IMR-90 (cell line): ENCODE results near the gene ALPI.

Source experiments
- CEBPB ChIP-seq: IDR thresholded peaks from 2 replicates; pipeline ENCODE4 v1.6.1; 2012; ENCODE audit warnings: low read depth, low read length, improper control_type of control experiment
- FOS ChIP-seq: fragments of 150-350 bp; IDR thresholded peaks from 2 replicates; pipeline ENCODE4 v1.6.1; 2016; ENCODE audit warnings: low read depth, low read length
- MAFK ChIP-seq: IDR thresholded peaks from 2 replicates; pipeline ENCODE4 v1.6.1; 2012; ENCODE audit warnings: low read depth, low read length, improper control_type of control experiment
- MAZ ChIP-seq: IDR thresholded peaks from 2 replicates; pipeline ENCODE4 v1.6.1; 2012; ENCODE audit warnings: low read depth, mild to moderate bottlenecking, low read length, improper control_type of control experiment, moderate library complexity, borderline replicate concordance
- POLR2A ChIP-seq: IDR thresholded peaks from 2 replicates; pipeline ENCODE4 v1.6.1; 2012; ENCODE audit warnings: mild to moderate bottlenecking, low read depth, low read length
- RAD21 ChIP-seq: IDR thresholded peaks from 2 replicates; pipeline ENCODE4 v1.6.1; 2012; ENCODE audit warnings: low read length, improper control_type of control experiment
- RFX5 ChIP-seq: IDR thresholded peaks from 2 replicates; pipeline ENCODE4 v1.8.0; 2012; ENCODE audit warnings: low read depth, mild to moderate bottlenecking, low read length, moderate library complexity
- TF ChIP-seq, protein P1 (sequence below): conservative IDR thresholded peaks from 2 replicates; pipeline ENCODE4 v1.5.1; 2012; ENCODE audit warnings: mild to moderate bottlenecking, low read depth, low read length, improper control_type of control experiment
- TF ChIP-seq, protein P2 (sequence below): fragments of 150-350 bp; IDR thresholded peaks from 2 replicates; pipeline ENCODE4 v1.6.1; 2016; ENCODE audit warnings: low read depth, mild to moderate bottlenecking, low read length, moderate library complexity, borderline replicate concordance
- TF ChIP-seq, protein P3 (sequence below): fragments of 150-350 bp; IDR thresholded peaks from 2 replicates; pipeline ENCODE4 v1.6.1; 2017; ENCODE audit warnings: mild to moderate bottlenecking, antibody characterized with exemption, low read length, low read depth

DNA sequence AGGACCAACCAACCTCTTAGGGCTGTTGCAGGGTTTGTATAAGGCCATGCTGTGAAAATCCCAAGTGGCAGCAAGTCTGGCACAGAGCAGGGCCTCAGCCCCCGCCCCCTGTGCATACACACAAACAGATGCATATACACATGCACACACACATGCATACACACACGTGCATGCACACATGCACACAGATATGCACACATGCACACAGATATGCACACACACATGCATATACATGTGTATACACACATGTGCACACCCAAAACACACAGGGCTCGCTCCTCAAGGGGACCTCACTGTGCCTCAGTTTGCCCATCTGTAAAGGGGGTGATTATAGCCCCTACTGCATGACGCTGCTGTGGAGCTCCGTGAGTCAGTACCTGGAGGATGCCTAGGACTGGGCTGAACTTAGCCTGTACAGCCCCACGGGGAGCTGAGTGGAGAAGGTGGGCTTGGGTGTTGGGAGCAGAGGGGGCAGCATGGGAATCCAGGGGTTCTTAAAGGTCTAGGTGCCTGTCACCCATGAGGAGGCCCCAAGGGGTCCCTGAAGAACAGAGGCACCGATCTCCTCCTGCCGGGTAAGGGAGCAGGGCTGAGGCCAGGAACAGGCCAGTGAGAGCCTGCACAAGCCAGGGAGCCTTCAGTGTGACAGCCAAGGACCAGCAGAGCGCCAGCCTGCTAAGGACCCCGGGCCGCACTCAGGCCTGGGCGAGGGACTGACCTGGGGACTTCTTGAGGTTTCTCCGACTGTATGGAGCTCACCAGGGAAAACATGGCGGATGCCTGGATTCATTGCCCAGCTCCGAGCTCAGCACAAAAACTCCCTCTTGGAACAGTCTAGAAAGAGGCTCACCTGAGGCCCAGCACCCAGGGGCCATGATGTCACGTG is 24.0 kb upstream of the ALPI start:
- no peak for TF ChIP-seq POLR2A
- TF ChIP-seq, protein P1, sequence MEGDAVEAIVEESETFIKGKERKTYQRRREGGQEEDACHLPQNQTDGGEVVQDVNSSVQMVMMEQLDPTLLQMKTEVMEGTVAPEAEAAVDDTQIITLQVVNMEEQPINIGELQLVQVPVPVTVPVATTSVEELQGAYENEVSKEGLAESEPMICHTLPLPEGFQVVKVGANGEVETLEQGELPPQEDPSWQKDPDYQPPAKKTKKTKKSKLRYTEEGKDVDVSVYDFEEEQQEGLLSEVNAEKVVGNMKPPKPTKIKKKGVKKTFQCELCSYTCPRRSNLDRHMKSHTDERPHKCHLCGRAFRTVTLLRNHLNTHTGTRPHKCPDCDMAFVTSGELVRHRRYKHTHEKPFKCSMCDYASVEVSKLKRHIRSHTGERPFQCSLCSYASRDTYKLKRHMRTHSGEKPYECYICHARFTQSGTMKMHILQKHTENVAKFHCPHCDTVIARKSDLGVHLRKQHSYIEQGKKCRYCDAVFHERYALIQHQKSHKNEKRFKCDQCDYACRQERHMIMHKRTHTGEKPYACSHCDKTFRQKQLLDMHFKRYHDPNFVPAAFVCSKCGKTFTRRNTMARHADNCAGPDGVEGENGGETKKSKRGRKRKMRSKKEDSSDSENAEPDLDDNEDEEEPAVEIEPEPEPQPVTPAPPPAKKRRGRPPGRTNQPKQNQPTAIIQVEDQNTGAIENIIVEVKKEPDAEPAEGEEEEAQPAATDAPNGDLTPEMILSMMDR: no peak
- no peak for TF ChIP-seq RFX5
- no peak for TF ChIP-seq MAFK
- no peak for TF ChIP-seq RAD21
- TF ChIP-seq, protein P2, sequence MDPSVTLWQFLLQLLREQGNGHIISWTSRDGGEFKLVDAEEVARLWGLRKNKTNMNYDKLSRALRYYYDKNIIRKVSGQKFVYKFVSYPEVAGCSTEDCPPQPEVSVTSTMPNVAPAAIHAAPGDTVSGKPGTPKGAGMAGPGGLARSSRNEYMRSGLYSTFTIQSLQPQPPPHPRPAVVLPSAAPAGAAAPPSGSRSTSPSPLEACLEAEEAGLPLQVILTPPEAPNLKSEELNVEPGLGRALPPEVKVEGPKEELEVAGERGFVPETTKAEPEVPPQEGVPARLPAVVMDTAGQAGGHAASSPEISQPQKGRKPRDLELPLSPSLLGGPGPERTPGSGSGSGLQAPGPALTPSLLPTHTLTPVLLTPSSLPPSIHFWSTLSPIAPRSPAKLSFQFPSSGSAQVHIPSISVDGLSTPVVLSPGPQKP: no peak
- TF ChIP-seq, protein P3, sequence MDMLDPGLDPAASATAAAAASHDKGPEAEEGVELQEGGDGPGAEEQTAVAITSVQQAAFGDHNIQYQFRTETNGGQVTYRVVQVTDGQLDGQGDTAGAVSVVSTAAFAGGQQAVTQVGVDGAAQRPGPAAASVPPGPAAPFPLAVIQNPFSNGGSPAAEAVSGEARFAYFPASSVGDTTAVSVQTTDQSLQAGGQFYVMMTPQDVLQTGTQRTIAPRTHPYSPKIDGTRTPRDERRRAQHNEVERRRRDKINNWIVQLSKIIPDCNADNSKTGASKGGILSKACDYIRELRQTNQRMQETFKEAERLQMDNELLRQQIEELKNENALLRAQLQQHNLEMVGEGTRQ: no peak
- TF ChIP-seq MAZ: no peak
- TF ChIP-seq FOS: no peak
- TF ChIP-seq CEBPB: no peak
